Measurements from ENCODE around the gene NUP93. TPM values are rescaled to one million over a fixed set of nuclear protein-coding genes. Genes with fewer than 3 reads are reported as not detected.

The NUP93 gene
- total and polyA plus RNA-seq, 11 donors: 21.8 to 49.0 (median 27.8) TPM

DNA sequence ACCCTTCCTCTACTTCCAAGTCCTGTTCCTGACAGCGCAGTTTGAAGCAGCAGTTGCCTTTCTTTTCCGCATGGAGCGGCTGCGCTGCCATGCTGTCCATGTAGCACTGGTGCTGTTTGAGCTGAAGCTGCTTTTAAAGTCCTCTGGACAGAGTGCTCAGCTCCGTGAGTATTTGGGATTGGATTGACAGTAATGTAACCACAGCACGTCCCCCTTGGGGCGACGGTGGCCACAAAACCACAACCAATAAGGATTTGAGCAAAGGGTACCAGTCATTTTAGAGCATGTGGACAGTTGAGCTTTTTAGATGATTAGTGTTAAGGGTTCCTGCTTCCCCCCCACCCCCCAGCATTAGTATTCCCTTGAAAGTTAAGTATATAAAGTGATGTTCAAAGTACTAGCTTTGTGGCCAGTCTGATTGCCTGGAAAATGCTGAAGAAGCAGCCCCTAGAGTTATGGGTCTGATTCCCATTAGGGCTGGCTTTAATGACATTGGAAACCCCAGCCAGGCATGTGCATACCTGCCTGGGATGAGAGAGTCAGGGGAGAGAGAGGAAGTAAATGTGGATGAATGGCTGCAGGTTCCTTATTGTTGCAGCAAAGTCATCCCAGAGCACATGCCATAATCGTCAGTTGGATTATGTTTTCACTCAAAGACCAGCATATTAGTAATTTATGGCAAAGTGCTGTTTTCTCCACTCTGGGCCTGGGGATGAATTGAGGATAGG lies 103.5 kb downstream of the NUP93 start:
- Histone ChIP-seq H3K9me3 (no peaks in the 10 kb centered on the region), H3K36me3 (peaks cover 0 to 98% (median 88%) of the 10 kb centered on the region in 9 donors), H3K27ac (no peak overlapping the region), H3K27me3 (no peaks in the 10 kb centered on the region), H3K4me3 (no peak overlapping the region), H3K4me1 (peaks cover 0 to 7% (median 0%) of the 10 kb centered on the region in 12 donors)
- intact Hi-C loops (cut with DNase I): no loop called here
- no peak for ATAC-seq
- no peak for DNase-seq
- TF ChIP-seq CTCF (IDR thresholded peaks at IDR 0.05): no peak
- TF ChIP-seq POLR2A (IDR thresholded peaks at IDR 0.05): no peak
- 89 to 97% (median 95%) methylated on average over 9 of the region's 9 CpGs for WGBS, 4 donors

GRCh38 chr16:56835320-56835719 lies 105.4 kb downstream of the NUP93 start:
- H3K27ac ChIP-seq: no peak overlapping the region
- DNase-seq (no peak), ATAC-seq (peak in 3 of 4 donors; percentile 56 to 78 (median 77))
- WGBS, 4 donors: 73 to 91% (median 76%) methylated on average over 2 of the region's 2 CpGs
- H3K9me3 ChIP-seq: no peaks in the 10 kb centered on the region
- H3K27me3 ChIP-seq: no peaks in the 10 kb centered on the region
- TF ChIP-seq POLR2A (IDR thresholded peaks at IDR 0.05) (no peak), CTCF (IDR thresholded peaks at IDR 0.05) (no peak)
- intact Hi-C loops (cut with DNase I): no loop called here
- H3K4me1 ChIP-seq: peaks cover 0 to 7% (median 0%) of the 10 kb centered on the region in 12 donors
- H3K36me3 ChIP-seq: peaks cover 0 to 98% (median 86%) of the 10 kb centered on the region in 9 donors
- no peak overlapping the region for H3K4me3 ChIP-seq

DNA sequence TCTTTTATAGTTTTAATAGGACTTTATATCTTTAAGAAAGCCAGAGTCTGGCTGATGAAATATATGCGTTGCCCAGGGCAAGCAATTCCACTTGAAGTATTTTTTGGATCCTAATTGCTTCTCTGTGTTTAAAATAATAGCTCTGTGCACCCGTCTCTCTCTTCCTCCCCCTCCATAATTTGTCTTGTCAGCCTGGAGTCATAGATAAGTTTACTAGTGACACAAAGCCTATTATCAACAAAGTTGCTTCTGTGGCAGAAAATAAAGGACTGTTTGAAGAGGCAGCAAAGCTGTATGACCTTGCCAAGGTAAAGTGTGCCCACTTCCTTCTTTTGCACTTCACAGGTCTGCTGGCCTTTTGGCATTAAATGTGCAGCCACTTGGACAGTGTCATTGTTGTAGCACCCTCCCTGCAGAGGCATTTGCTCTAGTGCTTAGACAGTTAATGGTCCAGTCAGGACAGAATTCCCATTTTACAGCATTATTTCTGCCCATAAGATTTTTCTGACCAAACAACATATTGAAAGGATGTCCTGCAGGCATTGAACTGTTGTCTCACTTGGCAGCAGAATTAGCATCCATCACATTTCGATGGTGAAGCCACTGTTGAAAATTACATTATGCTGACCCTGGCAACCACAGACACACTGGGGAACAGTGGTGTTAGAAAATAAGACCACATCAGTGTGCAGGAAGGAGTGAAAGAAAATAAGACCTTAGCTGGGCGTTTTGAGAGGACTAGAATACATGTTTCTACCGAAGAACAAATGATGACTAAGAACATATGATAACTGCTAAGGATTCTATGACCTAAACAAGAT lies 106.7 kb downstream of the NUP93 start:
- TF ChIP-seq CTCF (IDR thresholded peaks at IDR 0.05) (no peak), POLR2A (IDR thresholded peaks at IDR 0.05) (no peak)
- ATAC-seq: peak in 1 of 4 donors; percentile 41
- H3K4me3 ChIP-seq: no peak overlapping the region
- no peaks in the 10 kb centered on the region for H3K9me3 ChIP-seq
- no peaks in the 10 kb centered on the region for H3K27me3 ChIP-seq
- peaks cover 0 to 7% (median 0%) of the 10 kb centered on the region in 12 donors for H3K4me1 ChIP-seq
- H3K27ac ChIP-seq: no peak overlapping the region
- 65 to 73% (median 71%) methylated on average over 5 of the region's 5 CpGs for WGBS, 4 donors
- DNase-seq: no peak
- peaks cover 0 to 98% (median 86%) of the 10 kb centered on the region in 9 donors for H3K36me3 ChIP-seq
- intact Hi-C loops (cut with DNase I): no loop called here
